RWPE2 (cell line): ENCODE measurements around the gene PCF11.

Experiments used
- ATAC-seq: fragments of 200-7000 bp; cut with Tn5 transposase; 3 replicates; pipeline ENCODE4 v1.9.1; 2021; ENCODE audit warnings: low read depth
- DNase-seq: peaks from one replicate; pipeline ENCODE4 v3.0.0-alpha.2; 2020; ENCODE audit warnings: low spot score
- H3K27ac ChIP-seq: fragments of 450-650 bp; 2 replicates; pipeline ENCODE4 v1.5.1; 2017; ENCODE audit warnings: mild to moderate bottlenecking; ENCODE audit not compliant: poor library complexity, severe bottlenecking
- H3K27me3 ChIP-seq: fragments of 250-450 bp; sonication (Bioruptor Pico); 2 replicates; pipeline ENCODE4 v1.5.1; 2021; ENCODE audit warnings: mild to moderate bottlenecking, moderate library complexity; ENCODE audit not compliant: insufficient read depth, poor library complexity, severe bottlenecking
- H3K36me3 ChIP-seq: fragments of 250-450 bp; sonication (Bioruptor Pico); 2 replicates; pipeline ENCODE4 v1.5.1; 2020; ENCODE audit warnings: low read depth, mild to moderate bottlenecking, moderate library complexity
- H3K4me1 ChIP-seq: fragments of 250-450 bp; sonication (Bioruptor Pico); 2 replicates; pipeline ENCODE4 v1.5.1; 2021; ENCODE audit warnings: mild to moderate bottlenecking, moderate library complexity; ENCODE audit not compliant: insufficient read depth, poor library complexity, severe bottlenecking
- H3K4me3 ChIP-seq: fragments of 250-450 bp; sonication (Bioruptor Pico); 2 replicates; pipeline ENCODE4 v1.5.1; 2021; ENCODE audit warnings: mild to moderate bottlenecking, moderate library complexity; ENCODE audit not compliant: severe bottlenecking
- H3K9me3 ChIP-seq: fragments of 250-450 bp; sonication (Bioruptor Pico); 2 replicates; pipeline ENCODE4 v1.5.1; 2021; ENCODE audit warnings: mild to moderate bottlenecking, moderate library complexity; ENCODE audit not compliant: severe bottlenecking
- CTCF ChIP-seq: fragments of 450-650 bp; IDR thresholded peaks from one replicate; pipeline ENCODE4 v1.5.1; 2017; ENCODE audit warnings: mild to moderate bottlenecking, moderate library complexity; ENCODE audit not compliant: poor library complexity, severe bottlenecking

Gene PCF11

GRCh38 chr11:83162377-83162776, 5.4 kb downstream of the PCF11 start:
- DNase-seq, result no peak
- peaks cover 16% of the 10 kb centered on the region for H3K4me1 ChIP-seq
- TF ChIP-seq CTCF, result no peak
- no peaks in the 10 kb centered on the region for H3K9me3 ChIP-seq
- ATAC-seq, result no peak
- H3K4me3 ChIP-seq, result no peak overlapping the region
- peaks cover 89% of the 10 kb centered on the region for H3K36me3 ChIP-seq
- H3K27ac ChIP-seq, result no peak overlapping the region
- H3K27me3 ChIP-seq, result no peaks in the 10 kb centered on the region

GRCh38 chr11:83166193-83166866, 9.4 kb downstream of the PCF11 start:
- peaks cover 94% of the 10 kb centered on the region for H3K36me3 ChIP-seq
- no peak for ATAC-seq
- TF ChIP-seq CTCF, result no peak
- no peaks in the 10 kb centered on the region for H3K9me3 ChIP-seq
- H3K27ac ChIP-seq, result no peak overlapping the region
- no peaks in the 10 kb centered on the region for H3K27me3 ChIP-seq
- H3K4me3 ChIP-seq, result no peak overlapping the region
- no peak for DNase-seq
- peaks cover 12% of the 10 kb centered on the region for H3K4me1 ChIP-seq

- Histone ChIP-seq H3K27ac (no peak overlapping the region), H3K9me3 (no peaks in the 10 kb centered on the region), H3K4me1 (peaks cover 6% of the 10 kb centered on the region), H3K27me3 (no peaks in the 10 kb centered on the region), H3K4me3 (no peak overlapping the region), H3K36me3 (peaks cover 98% of the 10 kb centered on the region)
- DNase-seq (no peak), ATAC-seq (no peak)
- no peak for TF ChIP-seq CTCF
These were observed 11.8 kb downstream of the PCF11 start for GRCh38 chr11:83168756-83169155.

GRCh38 chr11:83170865-83171264, 13.9 kb downstream of the PCF11 start:
- DNase-seq (no peak), ATAC-seq (no peak)
- Histone ChIP-seq H3K27me3 (no peaks in the 10 kb centered on the region), H3K4me1 (peaks cover 6% of the 10 kb centered on the region), H3K4me3 (no peak overlapping the region), H3K9me3 (no peaks in the 10 kb centered on the region), H3K27ac (no peak overlapping the region), H3K36me3 (peaks cover 96% of the 10 kb centered on the region)
- no peak for TF ChIP-seq CTCF

GRCh38 chr11:83172551-83172950, 15.6 kb downstream of the PCF11 start:
- Histone ChIP-seq H3K27me3 (no peaks in the 10 kb centered on the region), H3K36me3 (peaks cover 96% of the 10 kb centered on the region), H3K4me3 (no peak overlapping the region), H3K27ac (no peak overlapping the region), H3K9me3 (no peaks in the 10 kb centered on the region), H3K4me1 (peaks cover 6% of the 10 kb centered on the region)
- ATAC-seq, result no peak
- TF ChIP-seq CTCF, result no peak
- DNase-seq, result no peak
